ENCODE data around the gene KANK4.

DNA sequence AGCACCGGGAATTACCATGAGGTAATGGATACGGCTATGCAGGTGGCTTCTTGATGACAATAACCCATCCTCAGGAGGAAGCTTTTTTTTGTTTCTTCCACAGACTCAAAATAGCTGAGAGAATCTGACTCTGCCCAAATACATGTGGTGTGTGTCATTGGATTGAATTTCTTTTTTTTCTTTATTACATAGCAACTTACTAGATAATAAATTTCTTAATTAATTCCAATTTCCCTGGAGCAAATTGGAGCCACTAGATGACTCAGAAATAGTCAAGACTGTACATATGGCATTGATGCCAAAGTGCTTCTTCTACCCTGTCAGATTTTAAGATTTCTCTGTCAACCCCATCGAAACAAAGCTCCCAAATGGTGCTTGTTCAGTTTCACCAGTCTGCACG lies 81.9 kb downstream of the KANK4 start:
- TF ChIP-seq CTCF (optimal IDR thresholded peaks at IDR 0.05 in 1 of 3, IDR thresholded peaks at IDR 0.05 in 1 of 3, conservative IDR thresholded peaks at IDR 0.05 in 1 of 3; ENCODE audit: extremely low read depth in 1 of 3, insufficient read depth in 2 of 3, low read length in 3 of 3) = no peak
- TF ChIP-seq EZH2 (IDR thresholded peaks at IDR 0.05; ENCODE audit: low read length) = no peak

Measured in keratinocyte (primary cell).